Activated CD4-positive, alpha-beta memory T cell treated with anti-CD3 and anti-CD28 coated beads for 36 hours (primary cell): ENCODE results near the gene CDON. TPM values are rescaled to one million over a fixed set of nuclear protein-coding genes. Genes with fewer than 3 reads are reported as not detected.

Source experiments
- CTCF ChIA-PET: fragments of 350-600 bp; sonication (Branson Sonifier 250); formaldehyde crosslinking; loops from one replicate; lab custom pipeline; 2021; ENCODE audit warnings: antibody characterized with exemption, inconsistent platforms; lab: Charles Lee
- POLR2A ChIA-PET: fragments of 350-600 bp; sonication (Branson Sonifier 250); formaldehyde crosslinking; loops from one replicate; lab custom pipeline; 2021; ENCODE audit warnings: antibody characterized with exemption; lab: Charles Lee
- DNase-seq: peaks from one replicate; pipeline ENCODE4 v3.0.0-alpha.2; 2020
- H3K27ac Mint-ChIP-seq: one replicate; pipeline ENCODE4 v1.8.0; 2021; ENCODE audit warnings: mixed read lengths
- H3K27me3 Mint-ChIP-seq: one replicate; pipeline ENCODE4 v1.8.0; 2021; ENCODE audit warnings: mixed read lengths
- H3K36me3 Mint-ChIP-seq: one replicate; pipeline ENCODE4 v1.8.0; 2021; ENCODE audit warnings: mixed read lengths
- H3K4me1 Mint-ChIP-seq: one replicate; pipeline ENCODE4 v1.8.0; 2021; ENCODE audit warnings: low read depth, mixed read lengths
- H3K4me3 Mint-ChIP-seq: one replicate; pipeline ENCODE4 v1.8.0; 2021; ENCODE audit warnings: mild to moderate bottlenecking, mixed read lengths
- H3K9me3 Mint-ChIP-seq: one replicate; pipeline ENCODE4 v1.8.0; 2021; ENCODE audit warnings: mixed read lengths
- intact Hi-C: fragments of 100-400 bp; cut with micrococcal nuclease; formaldehyde crosslinking; loops from one replicate; pipeline ENCODE4 v1.15.1; 2023
- total RNA-seq, 2 experiments: library from RNA; stranded (reverse); gene quantifications; one replicate each; pipeline ENCODE4 v1.2.3, GENCODE V29; 2021

The CDON gene
- total RNA-seq, 2 experiments from 2014 or later: 2.5 to 2.7 TPM

DNA sequence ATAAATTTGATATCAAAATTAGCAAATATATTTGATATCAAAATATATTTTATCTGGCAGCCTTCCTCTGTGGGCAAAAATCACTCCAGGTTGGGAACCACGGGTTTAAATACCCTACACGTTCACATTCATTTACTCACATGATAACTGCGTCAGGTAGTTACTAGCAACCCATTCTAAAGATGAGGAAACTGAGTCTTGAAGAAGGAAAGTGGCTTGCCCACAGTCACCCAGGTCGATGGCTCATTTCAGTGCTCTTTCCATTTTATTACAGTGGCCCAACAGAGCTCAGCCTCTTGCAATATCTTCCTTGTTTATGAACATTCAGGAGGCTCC, 19.2 kb upstream of the CDON start:
- POLR2A ChIA-PET: no interaction called here
- Mint-ChIP-seq H3K4me1 (peaks cover 20% of the 10 kb centered on the region), H3K4me3 (no peak overlapping the region), H3K36me3 (no peaks in the 10 kb centered on the region), H3K27ac (no peak overlapping the region), H3K27me3 (no peaks in the 10 kb centered on the region), H3K9me3 (no peaks in the 10 kb centered on the region)
- CTCF ChIA-PET: interaction anchor here (0.5 kb wide), 1 partner anchor 158 kb away, joined by 4 read pairs; no protein-coding TSS in a partner anchor
- intact Hi-C loops: no loop called here
- DNase-seq: no peak

DNA sequence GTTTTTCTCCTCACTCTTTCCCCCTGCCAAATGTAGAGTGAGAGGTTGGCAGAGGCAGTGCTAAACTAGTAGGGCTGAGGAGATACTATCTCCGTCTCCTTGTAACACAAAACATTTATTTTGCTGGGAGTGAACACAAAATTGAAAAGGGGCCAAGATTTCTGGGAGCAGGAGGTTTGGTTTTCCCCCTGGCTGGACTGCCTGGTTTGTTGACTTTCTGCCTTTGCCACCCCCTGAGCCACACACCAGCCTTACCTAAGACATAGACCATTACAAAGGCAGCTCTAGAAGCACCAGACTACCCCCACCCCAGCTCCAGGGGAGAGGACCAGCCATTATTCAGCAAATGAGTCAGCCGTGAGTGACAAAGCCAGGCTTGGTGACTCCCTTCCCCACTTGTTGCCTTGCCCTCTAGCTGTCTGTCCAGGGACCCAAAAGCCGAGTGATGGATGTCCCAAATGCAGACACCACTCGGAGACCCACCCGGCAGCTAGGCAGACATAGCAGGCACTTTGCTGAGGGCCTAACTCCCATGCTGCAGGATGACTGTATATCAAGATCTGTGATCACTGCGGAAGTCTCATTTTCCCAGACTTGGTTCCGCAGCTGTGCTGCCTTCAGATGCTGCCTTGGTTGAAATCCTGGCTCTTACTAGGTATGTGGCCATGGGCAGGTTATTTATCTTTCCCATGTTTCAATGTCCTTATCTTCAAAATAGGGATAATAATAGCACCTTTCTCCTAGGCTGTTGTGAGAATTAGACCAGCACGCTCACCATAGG, 17.7 kb upstream of the CDON start:
- H3K9me3 Mint-ChIP-seq: no peaks in the 10 kb centered on the region
- H3K4me3 Mint-ChIP-seq: no peak overlapping the region
- no peak for DNase-seq
- no peaks in the 10 kb centered on the region for H3K36me3 Mint-ChIP-seq
- H3K27ac Mint-ChIP-seq: no peak overlapping the region
- POLR2A ChIA-PET: no interaction called here
- CTCF ChIA-PET: no interaction called here
- no peaks in the 10 kb centered on the region for H3K27me3 Mint-ChIP-seq
- H3K4me1 Mint-ChIP-seq: peaks cover 20% of the 10 kb centered on the region
- intact Hi-C loops: no loop called here

DNA sequence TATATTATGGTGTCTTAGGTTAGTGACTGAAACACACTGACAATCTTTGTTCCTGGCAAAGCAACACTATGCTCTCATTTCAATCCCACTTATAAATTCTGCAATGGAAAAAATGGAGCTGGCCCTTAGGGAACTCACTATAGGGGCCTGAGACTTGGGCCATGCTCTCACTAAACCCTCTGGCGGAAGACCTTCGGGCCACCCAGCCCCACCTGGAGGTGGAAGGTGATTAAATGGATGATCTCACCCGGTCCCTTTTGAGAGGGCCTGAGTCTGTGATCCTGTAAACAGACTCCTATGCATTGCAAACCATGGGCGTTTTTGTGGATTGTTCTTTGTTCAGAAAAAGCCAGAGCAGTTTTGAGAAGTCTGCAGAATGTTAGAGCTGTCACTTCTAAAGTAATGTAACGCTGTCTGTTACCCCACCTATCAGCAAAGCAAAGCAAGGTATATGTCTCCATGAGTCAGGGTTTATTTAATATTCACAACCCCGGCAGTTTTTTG, 17.0 kb upstream of the CDON start:
- CTCF ChIA-PET: interaction anchor here (0.7 kb wide), 1 partner anchor 19 kb away, joined by 3 read pairs; no protein-coding TSS in a partner anchor
- POLR2A ChIA-PET: interaction anchor here (0.6 kb wide), 1 partner anchor 1770 kb away, joined by 3 read pairs; no protein-coding TSS in a partner anchor
- Mint-ChIP-seq H3K36me3 (no peaks in the 10 kb centered on the region), H3K4me3 (no peak overlapping the region), H3K27ac (no peak overlapping the region), H3K27me3 (no peaks in the 10 kb centered on the region), H3K9me3 (no peaks in the 10 kb centered on the region), H3K4me1 (peaks cover 18% of the 10 kb centered on the region)
- no peak for DNase-seq
- intact Hi-C loops: no loop called here

DNA sequence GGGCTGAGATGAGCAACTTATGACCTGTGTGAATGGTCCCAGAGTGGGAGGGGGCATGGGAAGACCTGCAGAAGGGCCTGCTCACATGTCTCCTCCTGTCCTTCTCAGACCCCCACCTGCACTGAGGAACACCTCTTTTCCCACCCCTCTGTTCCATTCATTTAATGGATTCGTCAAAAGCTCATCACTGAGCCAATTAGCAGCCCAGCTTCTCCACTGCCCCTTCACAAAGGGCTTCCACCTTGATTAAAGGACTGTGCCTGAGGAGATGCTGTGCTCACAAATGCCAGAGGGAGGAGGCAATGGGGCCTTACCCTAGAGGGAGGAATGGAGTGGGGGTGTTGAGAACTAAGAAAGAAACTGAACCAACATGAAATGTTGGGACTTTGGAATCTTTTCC, 14.0 kb upstream of the CDON start:
- intact Hi-C loops: no loop called here
- Mint-ChIP-seq H3K4me3 (no peak overlapping the region), H3K9me3 (no peaks in the 10 kb centered on the region), H3K27me3 (no peaks in the 10 kb centered on the region), H3K27ac (no peak overlapping the region), H3K36me3 (no peaks in the 10 kb centered on the region), H3K4me1 (no peaks in the 10 kb centered on the region)
- no peak for DNase-seq
- CTCF ChIA-PET: interaction anchor here (0.8 kb wide), 1 partner anchor 26 kb away, joined by 4 read pairs; no protein-coding TSS in a partner anchor
- POLR2A ChIA-PET: no interaction called here

DNA sequence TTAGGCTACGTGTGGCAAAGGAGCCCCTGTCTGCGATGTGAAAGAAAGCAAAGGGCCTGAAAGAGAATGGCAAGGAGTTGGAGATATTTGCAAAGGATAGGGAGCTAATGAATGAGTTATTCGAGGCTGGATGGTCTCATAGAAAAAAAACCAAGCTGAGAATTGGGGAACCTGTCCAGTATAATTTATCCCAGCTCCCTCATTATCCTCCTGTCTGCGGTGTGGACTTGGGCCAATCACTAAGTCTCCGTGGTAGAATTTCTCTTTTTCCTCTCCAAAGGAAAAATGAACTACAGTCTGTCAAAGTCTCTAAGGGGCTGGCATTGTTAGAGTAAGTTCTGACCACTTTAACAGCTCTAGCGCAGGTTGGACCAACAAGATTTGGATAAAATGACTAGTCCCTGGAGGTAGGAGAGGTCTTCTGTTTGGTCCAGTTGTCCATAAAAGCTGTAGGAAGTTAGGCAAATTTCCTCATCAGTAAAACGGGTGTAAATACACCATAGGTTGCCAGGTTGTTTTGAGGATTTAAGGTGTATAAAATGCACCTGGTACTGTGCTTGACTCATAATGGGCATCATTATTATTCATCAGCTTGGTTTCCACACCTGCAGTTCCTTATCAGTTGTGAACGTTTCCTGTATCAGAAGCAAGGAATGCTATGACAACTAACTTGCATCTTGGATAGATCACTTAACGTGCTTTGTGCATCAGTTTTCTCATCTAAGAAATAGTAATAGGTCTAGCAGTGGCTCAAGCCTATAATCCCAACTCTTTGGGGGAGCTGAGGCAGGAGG, 10.3 kb upstream of the CDON start:
- H3K27ac Mint-ChIP-seq: no peak overlapping the region
- DNase-seq: no peak
- ChIA-PET POLR2A (interaction anchor here (0.7 kb wide), 1 partner anchor 24 kb away, joined by 3 read pairs; no protein-coding TSS in a partner anchor), CTCF (no interaction called here)
- H3K36me3 Mint-ChIP-seq: no peaks in the 10 kb centered on the region
- intact Hi-C loops: no loop called here
- no peaks in the 10 kb centered on the region for H3K9me3 Mint-ChIP-seq
- no peaks in the 10 kb centered on the region for H3K4me1 Mint-ChIP-seq
- peaks cover 9% of the 10 kb centered on the region for H3K27me3 Mint-ChIP-seq
- no peak overlapping the region for H3K4me3 Mint-ChIP-seq

DNA sequence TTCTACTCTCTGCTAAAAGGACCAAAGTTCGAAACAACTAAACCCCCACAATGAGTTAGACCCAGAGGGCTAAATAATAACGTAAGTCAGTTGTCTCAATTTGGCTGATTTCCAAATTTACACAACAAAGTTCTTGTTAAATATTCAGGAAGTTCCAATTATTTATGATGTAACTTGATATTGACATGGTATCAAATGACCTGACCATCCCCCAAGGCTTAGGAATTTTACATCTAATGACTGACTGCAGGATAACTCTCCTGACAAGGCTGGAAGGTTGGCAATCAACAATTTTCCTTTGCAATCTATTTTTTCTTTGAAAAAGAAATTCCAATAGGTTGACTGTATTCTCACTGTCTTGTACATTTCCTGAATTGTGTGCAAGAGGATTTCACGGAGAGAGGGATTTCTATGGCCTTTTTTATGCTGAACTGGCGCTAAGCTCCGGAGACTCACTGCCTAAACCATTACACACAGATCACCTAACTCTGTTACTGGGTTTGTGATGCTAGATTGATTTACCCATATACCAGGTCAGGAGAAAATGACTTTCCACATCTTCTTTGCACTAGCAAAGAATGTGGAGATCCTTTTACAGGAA, 9.6 kb upstream of the CDON start:
- no peaks in the 10 kb centered on the region for H3K4me1 Mint-ChIP-seq
- ChIA-PET CTCF (no interaction called here), POLR2A (no interaction called here)
- no peak for DNase-seq
- peaks cover 10% of the 10 kb centered on the region for H3K27me3 Mint-ChIP-seq
- H3K4me3 Mint-ChIP-seq: no peak overlapping the region
- intact Hi-C loops: no loop called here
- no peaks in the 10 kb centered on the region for H3K36me3 Mint-ChIP-seq
- H3K27ac Mint-ChIP-seq: no peak overlapping the region
- H3K9me3 Mint-ChIP-seq: no peaks in the 10 kb centered on the region

DNA sequence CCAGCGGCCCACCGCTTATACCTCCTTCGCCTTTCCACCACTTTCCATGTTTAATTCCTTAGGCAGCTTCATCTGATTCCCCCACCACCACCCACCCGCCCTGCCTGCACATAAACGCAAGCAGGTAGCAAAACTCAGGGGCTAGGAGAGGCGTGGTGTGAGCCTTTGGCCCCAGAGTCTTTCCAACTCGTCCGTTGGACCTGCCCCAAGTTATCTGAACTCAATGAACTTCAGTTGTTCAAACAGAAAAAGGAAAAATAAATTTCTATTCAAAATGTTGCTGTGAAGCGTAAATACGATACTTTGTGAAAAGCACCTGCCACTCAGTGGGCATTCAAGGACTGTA, 814 bp upstream of the CDON start:
- no peak for DNase-seq
- intact Hi-C loops: loop anchor here (1.0 to 10.0 kb wide), 7 partner anchors 148 to 549 kb away; partner anchors contain the start of genes CHEK1, FAM118B, FOXRED1 and HYLS1
- Mint-ChIP-seq H3K4me3 (peak overlapping the region; percentile 73), H3K4me1 (peaks cover 5% of the 10 kb centered on the region), H3K9me3 (no peaks in the 10 kb centered on the region), H3K36me3 (no peaks in the 10 kb centered on the region), H3K27ac (no peak overlapping the region), H3K27me3 (peaks cover 15% of the 10 kb centered on the region)
- POLR2A ChIA-PET: interaction anchor here (0.9 kb wide), 1 partner anchor 210 kb away, joined by 3 read pairs; no protein-coding TSS in a partner anchor
- CTCF ChIA-PET: no interaction called here

DNA sequence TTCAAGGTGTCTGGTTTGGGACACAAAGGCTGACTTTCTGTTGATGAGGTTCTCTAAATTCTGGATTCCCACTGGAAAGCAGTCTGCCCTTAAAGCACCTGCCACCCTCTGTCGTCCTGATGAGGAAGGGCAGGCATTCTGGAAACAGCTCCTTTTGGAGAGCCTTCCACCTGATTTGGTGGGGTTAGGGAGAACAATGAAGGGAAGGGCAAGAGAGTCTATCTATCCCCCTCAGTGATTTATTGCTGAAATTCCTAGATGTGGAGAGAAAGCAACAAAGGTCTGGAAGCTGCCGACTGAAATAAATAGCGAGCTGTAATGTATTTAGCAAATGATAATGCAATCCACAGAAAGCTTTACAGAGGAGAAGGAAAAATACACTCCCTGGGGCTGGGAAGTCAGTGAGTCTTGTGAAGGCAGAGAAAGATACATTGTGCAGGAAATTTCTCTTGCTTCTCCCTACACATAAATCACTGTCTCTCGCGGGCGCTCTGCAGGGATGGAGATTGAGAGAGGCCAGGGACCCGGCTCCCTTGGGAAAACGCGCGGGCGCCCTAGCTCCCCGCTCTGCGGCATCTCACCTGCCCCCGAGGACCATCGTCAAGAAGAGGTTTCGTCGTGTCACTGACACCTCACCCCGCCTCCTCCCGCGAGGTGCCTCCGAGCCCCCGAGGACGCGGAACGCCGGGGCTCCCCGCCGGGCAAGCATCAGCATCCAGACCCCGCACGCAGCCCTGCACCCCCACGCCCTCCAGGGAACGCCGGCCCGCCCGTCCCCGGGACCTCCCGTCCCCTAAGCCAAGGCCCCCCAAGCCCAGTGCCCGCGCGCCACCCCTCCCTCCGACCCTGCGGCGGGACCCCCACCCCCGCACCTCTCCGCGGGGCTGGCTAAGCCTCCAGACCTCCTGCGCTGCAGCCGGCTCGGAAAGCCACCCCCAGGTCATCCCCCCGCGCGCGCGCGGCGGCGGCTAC, 673 bp downstream of the CDON start:
- Mint-ChIP-seq H3K9me3 (no peaks in the 10 kb centered on the region), H3K27me3 (peaks cover 12% of the 10 kb centered on the region), H3K4me3 (peak overlapping the region; percentile 70), H3K27ac (no peak overlapping the region), H3K4me1 (peaks cover 5% of the 10 kb centered on the region), H3K36me3 (no peaks in the 10 kb centered on the region)
- ChIA-PET CTCF (interaction anchor here (2.2 kb wide), 1 partner anchor 119 kb away, joined by 8 read pairs; no protein-coding TSS in a partner anchor), POLR2A (interaction anchor here (0.7 kb wide), 1 partner anchor 22 kb away, joined by 4 read pairs; no protein-coding TSS in a partner anchor)
- peak; percentile 30 for DNase-seq
- intact Hi-C loops: loop anchor here (1.0 to 10.0 kb wide), 6 partner anchors 22 to 547 kb away; partner anchors contain the start of genes CHEK1 and PUS3

DNA sequence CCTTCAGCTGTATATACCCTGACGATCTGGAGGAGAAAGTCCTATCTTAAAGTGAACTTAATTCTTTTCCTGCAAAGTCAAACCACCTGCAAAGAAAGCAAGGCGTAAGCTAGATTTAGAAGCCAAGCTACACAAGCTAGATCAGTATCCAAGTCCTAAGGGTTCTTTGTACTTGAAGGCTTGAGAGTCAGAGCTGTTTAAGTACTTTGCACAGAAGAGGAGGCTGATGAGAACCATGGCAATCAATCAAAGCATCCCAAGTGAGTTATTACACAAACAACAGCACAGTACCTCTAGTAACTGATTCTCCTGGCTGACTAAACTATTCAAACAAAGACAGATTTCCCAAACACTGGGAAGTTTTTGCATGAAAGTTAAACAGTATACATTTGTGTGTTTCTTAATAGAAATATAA, 1.9 kb downstream of the CDON start:
- no peak for DNase-seq
- Mint-ChIP-seq H3K9me3 (no peaks in the 10 kb centered on the region), H3K4me1 (peaks cover 5% of the 10 kb centered on the region), H3K4me3 (no peak overlapping the region), H3K27ac (no peak overlapping the region), H3K36me3 (no peaks in the 10 kb centered on the region), H3K27me3 (peaks cover 16% of the 10 kb centered on the region)
- ChIA-PET CTCF (interaction anchor here (0.7 to 2.2 kb wide), 2 partner anchors 19 to 118 kb away, joined by 3 to 8 read pairs; no protein-coding TSS in a partner anchor), POLR2A (no interaction called here)
- intact Hi-C loops: loop anchor here (10.0 kb wide), 1 partner anchor 546 kb away; no protein-coding TSS in a partner anchor

DNA sequence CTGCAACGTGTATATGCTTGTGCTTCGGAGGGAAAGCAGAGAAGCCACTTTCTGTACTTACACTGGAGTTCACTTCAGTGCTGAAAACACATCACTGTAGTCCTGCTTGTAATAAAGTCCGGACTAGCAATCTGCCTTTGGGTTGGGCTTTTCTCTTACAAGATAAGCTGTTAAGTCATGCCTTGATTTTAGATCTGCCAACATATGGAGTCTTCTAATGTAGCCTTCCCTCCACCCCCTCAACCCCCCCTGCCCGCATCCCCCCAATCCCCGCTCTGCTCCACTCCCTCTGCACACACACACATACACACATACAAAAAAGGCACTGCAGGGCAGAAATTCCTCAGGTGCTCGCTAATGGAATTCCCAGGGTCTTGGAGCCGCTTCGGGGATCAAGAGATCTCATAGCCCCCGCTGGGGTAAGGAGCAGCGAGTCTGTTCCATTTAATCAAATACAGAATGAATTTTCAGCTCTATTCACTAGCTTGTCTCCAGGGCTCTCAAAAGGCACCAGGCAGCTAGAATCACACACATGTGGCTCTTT, 3.4 kb downstream of the CDON start:
- no peak for DNase-seq
- Mint-ChIP-seq H3K27ac (no peak overlapping the region), H3K27me3 (peaks cover 17% of the 10 kb centered on the region), H3K4me3 (no peak overlapping the region), H3K9me3 (no peaks in the 10 kb centered on the region), H3K4me1 (peaks cover 2% of the 10 kb centered on the region), H3K36me3 (no peaks in the 10 kb centered on the region)
- intact Hi-C loops: no loop called here
- ChIA-PET CTCF (no interaction called here), POLR2A (no interaction called here)
